H1 (cell line): ENCODE results near the gene CALHM5. TPM values are rescaled to one million over a fixed set of nuclear protein-coding genes. Genes with fewer than 3 reads are reported as not detected.

Experiments
- BACH1 ChIP-seq: IDR thresholded peaks from 2 replicates; pipeline ENCODE4 v1.6.1; 2012; ENCODE audit warnings: low read length, improper control_type of control experiment
- CBX5 ChIP-seq: fragments of 300-800, 300-1000 bp; sonication (generic); IDR thresholded peaks from 2 replicates; pipeline ENCODE4 v1.7.1; 2016; ENCODE audit warnings: antibody characterized with exemption, low read length, low read depth
- EP300 ChIP-seq, 2 experiments: IDR thresholded peaks; 1 replicate in 1 of 2; 2 replicates in 1 of 2; pipeline ENCODE4 v1.6.1; 2011 to 2012; ENCODE audit warnings: low read depth in 2 of 2, low read length in 2 of 2, mild to moderate bottlenecking in 2 of 2, borderline replicate concordance in 1 of 2, inconsistent platforms in 1 of 2, moderate library complexity in 1 of 2
- GABPA ChIP-seq: IDR thresholded peaks from 2 replicates; pipeline ENCODE4 v1.6.1; 2011; ENCODE audit warnings: mild to moderate bottlenecking, low read length, moderate library complexity, borderline replicate concordance; ENCODE audit not compliant: insufficient read depth
- HDAC6 ChIP-seq: IDR thresholded peaks from one replicate; pipeline ENCODE4 v1.7.1; 2012; ENCODE audit warnings: low read depth, mild to moderate bottlenecking, inconsistent platforms, low read length, moderate library complexity
- JUN ChIP-seq: IDR thresholded peaks from 2 replicates; pipeline ENCODE4 v1.6.1; 2011; ENCODE audit warnings: low read depth, mild to moderate bottlenecking, improper control_type of control experiment, low read length
- JUND ChIP-seq: IDR thresholded peaks from 2 replicates; pipeline ENCODE4 v1.6.1; 2011; ENCODE audit warnings: mild to moderate bottlenecking, improper control_type of control experiment, low read length
- KDM5A ChIP-seq: fragments of 200-600 bp; IDR thresholded peaks from 2 replicates; pipeline ENCODE4 v1.7.1; 2012; ENCODE audit warnings: mild to moderate bottlenecking, low read length, inconsistent platforms, mixed read lengths
- POLR2A ChIP-seq, 2 experiments: IDR thresholded peaks; 1 replicate in 1 of 2; 2 replicates in 1 of 2; pipeline ENCODE4 v1.6.1; 2011; ENCODE audit warnings: low read depth in 2 of 2, low read length in 2 of 2, mild to moderate bottlenecking in 2 of 2; ENCODE audit errors: control extremely low read depth in 1 of 2
- POLR2AphosphoS5 ChIP-seq: IDR thresholded peaks from 2 replicates; pipeline ENCODE4 v1.6.1; 2011; ENCODE audit warnings: low read depth, low read length
- POU5F1 ChIP-seq: IDR thresholded peaks from 2 replicates; pipeline ENCODE4 v1.6.1; 2011; ENCODE audit warnings: low read depth, mild to moderate bottlenecking, low read length, moderate library complexity
- RAD21 ChIP-seq, 2 experiments: IDR thresholded peaks in 1 of 2; conservative IDR thresholded peaks in 1 of 2; 2 replicates each; pipeline ENCODE4 v1.6.1; 2011; ENCODE audit warnings: low read depth in 2 of 2, low read length in 2 of 2, improper control_type of control experiment in 1 of 2, inconsistent platforms in 1 of 2, mild to moderate bottlenecking in 1 of 2, moderate library complexity in 1 of 2
- RXRA ChIP-seq: IDR thresholded peaks from 2 replicates; pipeline ENCODE4 v1.6.1; 2011; ENCODE audit warnings: low read depth, mild to moderate bottlenecking, low read length, moderate library complexity; ENCODE audit not compliant: insufficient read depth
- SAP30 ChIP-seq: fragments of 300-600 bp; sonication (generic); IDR thresholded peaks from 2 replicates; pipeline ENCODE4 v1.7.1; 2012; ENCODE audit warnings: low read length, moderate library complexity, mild to moderate bottlenecking, inconsistent platforms; ENCODE audit not compliant: insufficient read depth, insufficient replicate concordance
- SIN3A ChIP-seq, 2 experiments: IDR thresholded peaks in 1 of 2; conservative IDR thresholded peaks in 1 of 2; 2 replicates each; pipeline ENCODE4 v1.6.1; 2011 to 2012; ENCODE audit warnings: low read length in 2 of 2, improper control_type of control experiment in 1 of 2, low read depth in 1 of 2, mild to moderate bottlenecking in 1 of 2
- SP4 ChIP-seq: IDR thresholded peaks from 2 replicates; pipeline ENCODE4 v1.6.1; 2012; ENCODE audit warnings: low read length, inconsistent platforms
- TEAD4 ChIP-seq: IDR thresholded peaks from 2 replicates; pipeline ENCODE4 v1.6.1; 2012; ENCODE audit warnings: low read depth, low read length, inconsistent platforms, mixed read lengths
- polyA plus RNA-seq, 7 experiments: library from polyadenylated mRNA; depleted of rRNA in 3 of 7; stranded (reverse) in 5 of 7; unstranded in 2 of 7; fragments of >200 nt in 5 of 7; fragments of 200-250 nt in 2 of 7; gene quantifications; 1 replicate in 5 of 7; 2 replicates in 1 of 7; 4 replicates in 1 of 7; pipeline versions ENCODE4 v1.2.1 to v1.2.3, GENCODE V29; 2011 to 2013; ENCODE audit warnings: missing spikeins in 2 of 7, mixed read lengths in 2 of 7
- total RNA-seq: library from RNA; stranded (reverse); fragmentation: NEBNext Ultra II Directional; extraction: Animal tissue kit (Norgen Biotek cat#: 25700); gene quantifications from 2 replicates; pipeline ENCODE4 v1.2.1, GENCODE V29; 2021
- TF ChIP-seq, protein P1 (sequence below), 3 experiments: IDR thresholded peaks; 1 replicate in 2 of 3; 2 replicates in 1 of 3; pipeline versions ENCODE4 v1.5.1 to v1.6.1; 2011; ENCODE audit warnings: low read length in 3 of 3, mild to moderate bottlenecking in 3 of 3, inconsistent platforms in 2 of 3, low read depth in 1 of 3, moderate library complexity in 1 of 3; ENCODE audit not compliant: insufficient read depth in 1 of 3; ENCODE audit errors: control extremely low read depth in 1 of 3
- TF ChIP-seq, protein P2 (sequence below): IDR thresholded peaks from 2 replicates; pipeline ENCODE4 v1.6.1; 2011; ENCODE audit warnings: low read depth, mild to moderate bottlenecking, low read length; ENCODE audit not compliant: insufficient read depth

The CALHM5 gene
- total and polyA plus RNA-seq, 2 of the 8 experiments (the other 6 are each of a cell fraction or from before 2014, with no cell fraction given) = 0.05 to 0.09 TPM

DNA sequence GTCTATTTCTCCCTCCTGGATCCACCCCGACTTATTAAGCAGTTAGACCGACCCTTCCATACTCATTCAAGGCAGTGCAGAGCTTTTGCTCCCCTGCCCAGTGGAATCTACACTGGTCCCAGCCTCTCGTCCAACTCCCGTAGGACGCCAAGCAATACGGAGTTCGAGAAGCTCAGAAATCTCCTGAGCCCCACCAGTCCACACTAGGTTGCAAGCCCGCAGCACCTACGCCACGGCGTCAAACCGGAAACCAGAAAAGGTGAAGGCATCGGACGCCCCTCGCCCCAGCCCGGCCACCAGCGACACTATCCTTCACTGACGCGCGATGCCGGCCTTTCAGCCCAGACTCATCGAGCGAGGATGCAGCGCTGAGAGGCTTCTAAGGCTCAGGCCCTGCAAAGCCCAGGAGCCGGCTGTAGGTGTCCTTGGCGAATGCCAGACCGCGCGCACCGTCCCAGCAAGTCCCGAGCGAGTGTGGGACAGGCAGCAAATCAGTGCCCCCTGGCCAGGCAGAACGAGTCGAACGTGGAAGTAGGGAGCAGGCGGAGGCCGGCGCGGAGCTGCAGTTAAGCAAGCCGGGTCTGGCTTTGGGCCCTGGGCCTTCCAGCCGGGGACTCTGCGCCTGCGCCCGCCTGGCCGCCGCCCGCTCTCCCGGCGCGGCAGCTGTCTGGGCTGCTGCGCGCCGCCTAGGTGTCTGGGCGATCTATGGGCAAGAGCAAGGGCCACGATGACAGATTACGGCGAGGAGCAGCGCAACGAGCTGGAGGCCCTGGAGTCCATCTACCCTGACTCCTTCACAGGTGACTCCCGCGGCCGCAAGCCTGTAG, 59.6 kb downstream of the CALHM5 start, which contains the start of gene RWDD1 (continued):
- TF ChIP-seq JUN (no peak), SIN3A (conservative IDR thresholded peaks at IDR 0.05 in 1 of 2, IDR thresholded peaks at IDR 0.05 in 1 of 2; ENCODE audit: low read depth in 1 of 2, low read length in 2 of 2) (peak; percentile 51 to 86; a peak in 2 of 4 replicates), SAP30 (no peak), POLR2A (IDR thresholded peaks at IDR 0.05; ENCODE audit: control extremely low read depth in 1 of 2, low read depth in 2 of 2, low read length in 2 of 2) (peak; percentile 69 to 75; a peak in 2 of 3 replicates), JUND (0 out of 2 replicates have a peak, but pooled peaks have one; percentile 45), POU5F1 (no peak), BACH1 (no peak; the same call in 1 of the 2 replicates), POLR2AphosphoS5 (peak; percentile 90), CBX5 (no peak), GABPA (no peak), TEAD4 (no peak), KDM5A (peak; percentile 63; the same call in 1 of the 2 replicates), SP4 (peak; percentile 100), RXRA (no peak), EP300 (IDR thresholded peaks at IDR 0.05; ENCODE audit: borderline replicate concordance in 1 of 2, low read depth in 2 of 2, low read length in 2 of 2) (0 out of 3 replicates have a peak, but pooled peaks of 1 of the 2 experiments have one; percentile 21), HDAC6 (no peak), RAD21 (IDR thresholded peaks at IDR 0.05 in 1 of 2, conservative IDR thresholded peaks at IDR 0.05 in 1 of 2; ENCODE audit: low read depth in 2 of 2, low read length in 2 of 2) (peak in 1 of 2 experiments; percentile 21; a peak in 1 of 4 replicates)
- TF ChIP-seq, protein P1, sequence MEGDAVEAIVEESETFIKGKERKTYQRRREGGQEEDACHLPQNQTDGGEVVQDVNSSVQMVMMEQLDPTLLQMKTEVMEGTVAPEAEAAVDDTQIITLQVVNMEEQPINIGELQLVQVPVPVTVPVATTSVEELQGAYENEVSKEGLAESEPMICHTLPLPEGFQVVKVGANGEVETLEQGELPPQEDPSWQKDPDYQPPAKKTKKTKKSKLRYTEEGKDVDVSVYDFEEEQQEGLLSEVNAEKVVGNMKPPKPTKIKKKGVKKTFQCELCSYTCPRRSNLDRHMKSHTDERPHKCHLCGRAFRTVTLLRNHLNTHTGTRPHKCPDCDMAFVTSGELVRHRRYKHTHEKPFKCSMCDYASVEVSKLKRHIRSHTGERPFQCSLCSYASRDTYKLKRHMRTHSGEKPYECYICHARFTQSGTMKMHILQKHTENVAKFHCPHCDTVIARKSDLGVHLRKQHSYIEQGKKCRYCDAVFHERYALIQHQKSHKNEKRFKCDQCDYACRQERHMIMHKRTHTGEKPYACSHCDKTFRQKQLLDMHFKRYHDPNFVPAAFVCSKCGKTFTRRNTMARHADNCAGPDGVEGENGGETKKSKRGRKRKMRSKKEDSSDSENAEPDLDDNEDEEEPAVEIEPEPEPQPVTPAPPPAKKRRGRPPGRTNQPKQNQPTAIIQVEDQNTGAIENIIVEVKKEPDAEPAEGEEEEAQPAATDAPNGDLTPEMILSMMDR (IDR thresholded peaks at IDR 0.05; ENCODE audit: control extremely low read depth in 1 of 3, insufficient read depth in 1 of 3, low read depth in 1 of 3, low read length in 3 of 3) = peak in 1 of 3 experiments; percentile 6; a peak in 1 of 4 replicates
- TF ChIP-seq, protein P2, sequence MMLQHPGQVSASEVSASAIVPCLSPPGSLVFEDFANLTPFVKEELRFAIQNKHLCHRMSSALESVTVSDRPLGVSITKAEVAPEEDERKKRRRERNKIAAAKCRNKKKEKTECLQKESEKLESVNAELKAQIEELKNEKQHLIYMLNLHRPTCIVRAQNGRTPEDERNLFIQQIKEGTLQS = no peak
